Measurements from ENCODE around the gene VSTM4.

- TF ChIP-seq CEBPB (IDR thresholded peaks at IDR 0.05) = no peak
- TF ChIP-seq EP300 (IDR thresholded peaks at IDR 0.05; ENCODE audit: borderline replicate concordance) = no peak
- no peak for TF ChIP-seq REST (IDR thresholded peaks at IDR 0.05; ENCODE audit: low read depth)
- TF ChIP-seq MAX (IDR thresholded peaks at IDR 0.05) = no peak
- no peak for TF ChIP-seq USF1 (IDR thresholded peaks at IDR 0.05)
- TF ChIP-seq FOXM1 (IDR thresholded peaks at IDR 0.05; ENCODE audit: borderline replicate concordance, low read depth) = no peak
- no peak for TF ChIP-seq RAD21 (IDR thresholded peaks at IDR 0.05; ENCODE audit: low read depth)
- no peak for TF ChIP-seq TEAD4 (IDR thresholded peaks at IDR 0.05)
- no peak for TF ChIP-seq CREB1 (IDR thresholded peaks at IDR 0.05; ENCODE audit: low read depth)
Observed at GRCh38 chr10:49092477-49092876, 22.8 kb downstream of the VSTM4 start.

Data from Ishikawa (cell line).